Gastrocnemius medialis (tissue), 4 donors: ENCODE results near the gene HIPK4. TPM values are rescaled to one million over a fixed set of nuclear protein-coding genes. Genes with fewer than 3 reads are reported as not detected.
"Not testable (repeated sequence)": the region's sequence is repeated elsewhere in the genome, so short reads cannot be mapped to it uniquely, and the experiment has no call there.

ENCODE experiments used
- ATAC-seq, 2 donors: fragments of 150-250 bp; one replicate each; pipeline ENCODE4 v1.9.1; 2016
- DNase-seq, 2 donors: peaks; one replicate each; pipeline ENCODE4 v3.0.0-alpha.2; 2019
- H3K27ac ChIP-seq, 4 donors: fragments of 200-600 bp; sonication (generic); 1 replicate in 1 of 4; 2 replicates in 3 of 4; pipeline ENCODE4 v1.5.1; 2016 to 2018; ENCODE audit warnings: mild to moderate bottlenecking in 2 of 4, moderate library complexity in 1 of 4
- H3K27me3 ChIP-seq, 3 donors: fragments of 200-600 bp; sonication (generic) in 2 of 3; 1 replicate in 1 of 3; 2 replicates in 2 of 3; pipeline versions ENCODE4 v1.5.1 to v1.6.0; 2016 to 2019; ENCODE audit warnings: mild to moderate bottlenecking in 1 of 3, moderate library complexity in 1 of 3
- H3K36me3 ChIP-seq, 2 donors: fragments of 200-600 bp; sonication (generic) in 1 of 2; one replicate each; pipeline ENCODE4 v1.5.1; 2017 to 2018
- H3K4me1 ChIP-seq, 2 donors: fragments of 200-600 bp; sonication (generic) in 1 of 2; one replicate each; pipeline ENCODE4 v1.5.1; 2016 to 2017; ENCODE audit warnings: mild to moderate bottlenecking in 2 of 2
- H3K4me3 ChIP-seq, 4 donors: fragments of 200-600 bp; sonication (generic) in 3 of 4; 1 replicate in 1 of 4; 2 replicates in 3 of 4; pipeline ENCODE4 v1.5.1; 2016 to 2019; ENCODE audit warnings: mild to moderate bottlenecking in 2 of 4
- H3K9me3 ChIP-seq, 3 donors: fragments of 200-600 bp; sonication (generic) in 2 of 3; 1 replicate in 1 of 3; 2 replicates in 2 of 3; pipeline ENCODE4 v1.5.1; 2016 to 2019
- POLR2A ChIP-seq, 2 donors: fragments of 450-650 bp; IDR thresholded peaks; one replicate each; pipeline ENCODE4 v1.6.1; 2017; ENCODE audit warnings: antibody characterized with exemption in 2 of 2, mild to moderate bottlenecking in 2 of 2, moderate library complexity in 2 of 2
- in situ Hi-C, 4 donors: fragments of 200-750 bp; cut with MboI; loops; one replicate each; pipeline versions ENCODE4 v1.15.0 to v1.8.0; 2017; ENCODE audit warnings: low sequenced_read_pairs in 4 of 4
- intact Hi-C: fragments of 100-400 bp; cut with DNase I; formaldehyde crosslinking; loops from one replicate; pipeline ENCODE4 v1.15.1; 2023; ENCODE audit warnings: low total_unique reads
- total RNA-seq, 4 donors: library from RNA; depleted of rRNA; stranded (reverse); fragments of >200 nt; gene quantifications; one replicate each; pipeline versions ENCODE4 v1.1.0 to v1.2.3, GENCODE V29; 2016
- TF ChIP-seq, protein P1 (sequence below), 5 experiments: fragments of 450-650 bp in 3 of 5; fragments of 200-600 bp in 2 of 5; sonication (generic) in 2 of 5; IDR thresholded peaks in 4 of 5; conservative IDR thresholded peaks in 1 of 5; 1 replicate in 4 of 5; 2 replicates in 1 of 5; pipeline ENCODE4 v1.5.1; 2016 to 2019; ENCODE audit warnings: antibody characterized with exemption in 5 of 5, mild to moderate bottlenecking in 3 of 5, moderate library complexity in 3 of 5

Gene HIPK4, protein sequence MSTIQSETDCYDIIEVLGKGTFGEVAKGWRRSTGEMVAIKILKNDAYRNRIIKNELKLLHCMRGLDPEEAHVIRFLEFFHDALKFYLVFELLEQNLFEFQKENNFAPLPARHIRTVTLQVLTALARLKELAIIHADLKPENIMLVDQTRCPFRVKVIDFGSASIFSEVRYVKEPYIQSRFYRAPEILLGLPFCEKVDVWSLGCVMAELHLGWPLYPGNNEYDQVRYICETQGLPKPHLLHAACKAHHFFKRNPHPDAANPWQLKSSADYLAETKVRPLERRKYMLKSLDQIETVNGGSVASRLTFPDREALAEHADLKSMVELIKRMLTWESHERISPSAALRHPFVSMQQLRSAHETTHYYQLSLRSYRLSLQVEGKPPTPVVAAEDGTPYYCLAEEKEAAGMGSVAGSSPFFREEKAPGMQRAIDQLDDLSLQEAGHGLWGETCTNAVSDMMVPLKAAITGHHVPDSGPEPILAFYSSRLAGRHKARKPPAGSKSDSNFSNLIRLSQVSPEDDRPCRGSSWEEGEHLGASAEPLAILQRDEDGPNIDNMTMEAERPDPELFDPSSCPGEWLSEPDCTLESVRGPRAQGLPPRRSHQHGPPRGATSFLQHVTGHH
- total RNA-seq: under 1 TPM in 2 of 4 donors, not detected in 2; 0.20 to 0.39 TPM

DNA sequence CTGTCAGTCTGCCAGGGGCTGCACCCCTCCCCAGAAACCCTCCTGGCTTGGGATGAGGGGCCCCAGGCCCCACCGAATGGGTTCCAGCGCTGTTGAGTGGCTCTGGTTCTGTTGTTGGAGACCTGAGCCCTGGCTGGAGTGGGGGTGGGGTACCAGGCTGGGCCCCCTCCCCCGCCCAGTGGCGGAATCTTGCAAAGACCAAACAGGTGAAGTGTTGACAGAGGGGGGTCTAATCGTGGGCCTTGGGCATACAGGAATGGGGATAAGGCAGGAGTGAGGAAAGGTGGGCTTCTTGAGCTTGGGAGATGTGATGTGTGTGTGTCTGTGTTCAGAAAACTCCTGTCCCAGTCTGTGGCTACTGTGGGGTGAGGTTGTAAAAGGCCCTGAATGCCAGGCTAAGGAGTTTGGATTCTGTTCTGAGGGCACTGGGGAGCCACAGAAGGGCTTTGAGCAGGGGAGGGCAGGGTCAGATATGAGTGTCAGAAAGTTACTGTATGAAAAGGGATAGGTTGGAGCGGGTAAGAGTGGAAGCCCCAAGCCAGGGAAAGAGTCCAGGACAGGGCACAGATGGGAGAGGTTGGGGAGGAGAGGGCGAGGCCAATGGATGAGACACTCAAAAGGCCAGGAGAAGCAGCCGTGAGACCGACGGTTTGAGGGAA is at the start of gene HIPK4:
Gene HIPK4, minus strand, starts transcription at position 98 of the 659 bp plus-strand sequence. CDS start 279 bp downstream, outside the sequence.
- no peak for DNase-seq
- Histone ChIP-seq H3K4me1 (no peaks in the 10 kb centered on the region), H3K27me3 (no peaks in the 10 kb centered on the region), H3K27ac (no peak within 1 kb of the TSS), H3K36me3 (no peaks in the 10 kb centered on the region), H3K9me3 (no peaks in the 10 kb centered on the region), H3K4me3 (no peak within 1 kb of the TSS)
- in situ Hi-C loops: loop anchor here in 1 of 4 donors (25.0 kb wide), 1 partner anchor 1372 kb away; the partner anchor contains the start of gene CEACAM6
- no peak for ATAC-seq
- TF ChIP-seq, protein P1, sequence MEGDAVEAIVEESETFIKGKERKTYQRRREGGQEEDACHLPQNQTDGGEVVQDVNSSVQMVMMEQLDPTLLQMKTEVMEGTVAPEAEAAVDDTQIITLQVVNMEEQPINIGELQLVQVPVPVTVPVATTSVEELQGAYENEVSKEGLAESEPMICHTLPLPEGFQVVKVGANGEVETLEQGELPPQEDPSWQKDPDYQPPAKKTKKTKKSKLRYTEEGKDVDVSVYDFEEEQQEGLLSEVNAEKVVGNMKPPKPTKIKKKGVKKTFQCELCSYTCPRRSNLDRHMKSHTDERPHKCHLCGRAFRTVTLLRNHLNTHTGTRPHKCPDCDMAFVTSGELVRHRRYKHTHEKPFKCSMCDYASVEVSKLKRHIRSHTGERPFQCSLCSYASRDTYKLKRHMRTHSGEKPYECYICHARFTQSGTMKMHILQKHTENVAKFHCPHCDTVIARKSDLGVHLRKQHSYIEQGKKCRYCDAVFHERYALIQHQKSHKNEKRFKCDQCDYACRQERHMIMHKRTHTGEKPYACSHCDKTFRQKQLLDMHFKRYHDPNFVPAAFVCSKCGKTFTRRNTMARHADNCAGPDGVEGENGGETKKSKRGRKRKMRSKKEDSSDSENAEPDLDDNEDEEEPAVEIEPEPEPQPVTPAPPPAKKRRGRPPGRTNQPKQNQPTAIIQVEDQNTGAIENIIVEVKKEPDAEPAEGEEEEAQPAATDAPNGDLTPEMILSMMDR (IDR thresholded peaks at IDR 0.05 in 4 of 5, conservative IDR thresholded peaks at IDR 0.05 in 1 of 5): no peak
- TF ChIP-seq POLR2A (IDR thresholded peaks at IDR 0.05): no peak
- intact Hi-C loops: no loop called here

DNA sequence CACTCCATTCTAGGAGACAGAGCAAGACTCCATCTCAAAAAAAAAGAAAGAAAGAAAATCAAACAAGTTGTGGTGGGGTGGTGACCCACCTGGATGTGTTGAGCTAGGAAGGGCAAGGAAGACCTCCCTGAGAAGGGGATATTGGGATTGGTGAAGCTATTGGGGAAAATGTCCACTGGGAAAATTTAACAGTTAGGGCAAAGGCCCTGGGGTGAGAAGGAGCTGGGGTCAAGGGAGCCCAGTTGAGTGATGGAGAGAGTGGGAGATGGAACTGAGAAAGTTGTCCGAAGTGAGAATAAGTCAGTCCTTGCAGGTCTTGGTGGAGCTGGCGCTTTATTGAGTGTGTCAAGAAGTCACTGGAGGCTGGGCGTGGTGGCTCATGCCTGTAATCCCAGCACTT is 48.3 kb upstream of the HIPK4 start:
- Histone ChIP-seq H3K4me3 (no peak overlapping the region), H3K27me3 (no peaks in the 10 kb centered on the region), H3K9me3 (no peaks in the 10 kb centered on the region), H3K27ac (no peak overlapping the region), H3K4me1 (peaks cover 15 to 27% of the 10 kb centered on the region in 2 donors), H3K36me3 (peaks cover 0 to 20% of the 10 kb centered on the region in 2 donors)
- no peak for ATAC-seq
- intact Hi-C loops: no loop called here
- TF ChIP-seq, protein P1 (IDR thresholded peaks at IDR 0.05 in 4 of 5, conservative IDR thresholded peaks at IDR 0.05 in 1 of 5): no peak
- TF ChIP-seq POLR2A (IDR thresholded peaks at IDR 0.05): no peak
- in situ Hi-C loops: no loop called here
- no peak for DNase-seq

DNA sequence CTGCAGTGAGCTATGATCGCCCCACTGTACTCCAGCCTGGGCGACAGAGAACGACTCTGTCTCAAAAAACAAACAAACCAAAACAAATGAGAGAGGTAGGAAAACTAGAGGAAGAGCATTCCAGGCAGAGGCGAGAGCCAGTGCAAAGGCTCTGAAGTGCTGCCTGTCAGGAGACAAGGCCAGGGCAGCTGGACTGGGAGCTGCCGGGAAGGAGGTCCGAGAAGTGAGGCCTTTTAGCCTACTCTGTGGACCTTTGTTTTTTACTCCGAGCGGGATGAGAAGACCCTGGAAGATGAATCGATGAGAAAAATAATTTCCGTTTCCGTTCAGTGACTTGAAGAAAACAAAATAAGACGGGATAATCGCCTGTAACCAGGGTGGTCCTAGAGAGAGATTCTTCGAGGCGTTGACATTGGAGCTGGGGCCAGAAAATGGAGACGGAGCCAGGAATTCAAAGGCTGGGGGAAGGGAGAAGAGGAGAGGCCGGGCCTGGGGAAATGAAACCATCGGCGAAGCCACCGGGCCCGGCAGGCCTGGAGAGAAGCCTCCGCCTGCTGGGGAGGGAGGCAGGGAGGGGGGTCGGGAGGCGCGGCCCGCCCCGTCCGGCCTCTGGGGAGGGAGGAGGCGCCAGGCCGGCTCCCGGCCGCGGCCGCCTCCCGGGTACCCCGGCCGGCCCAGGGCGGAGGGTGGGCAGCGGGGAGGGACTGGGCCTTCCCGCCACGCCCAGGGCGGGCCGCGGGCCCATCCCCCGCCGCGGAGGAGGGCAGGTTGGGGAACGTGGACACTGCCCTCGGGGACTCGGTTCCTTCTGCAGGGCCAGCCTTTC is 43.6 kb upstream of the HIPK4 start:
- in situ Hi-C loops (no loop called here), intact Hi-C loops (loop anchor here (1.0 kb wide), 1 partner anchor 10 kb away; no protein-coding TSS in a partner anchor)
- H3K4me3 ChIP-seq: peak overlapping the region; percentile 53 to 63 (median 58)
- H3K4me1 ChIP-seq: peaks cover 7 to 16% of the 10 kb centered on the region in 2 donors
- ATAC-seq (peak; percentile 91), DNase-seq (peak; percentile 78 to 87)
- no peaks in the 10 kb centered on the region for H3K9me3 ChIP-seq
- no peaks in the 10 kb centered on the region for H3K36me3 ChIP-seq
- peak overlapping the region; percentile 90 to 97 (median 92) for H3K27ac ChIP-seq
- TF ChIP-seq POLR2A (IDR thresholded peaks at IDR 0.05): peak; percentile 63 to 70
- TF ChIP-seq, protein P1 (IDR thresholded peaks at IDR 0.05 in 4 of 5, conservative IDR thresholded peaks at IDR 0.05 in 1 of 5): peak in 1 of 5 experiments; percentile 14
- H3K27me3 ChIP-seq: no peaks in the 10 kb centered on the region

DNA sequence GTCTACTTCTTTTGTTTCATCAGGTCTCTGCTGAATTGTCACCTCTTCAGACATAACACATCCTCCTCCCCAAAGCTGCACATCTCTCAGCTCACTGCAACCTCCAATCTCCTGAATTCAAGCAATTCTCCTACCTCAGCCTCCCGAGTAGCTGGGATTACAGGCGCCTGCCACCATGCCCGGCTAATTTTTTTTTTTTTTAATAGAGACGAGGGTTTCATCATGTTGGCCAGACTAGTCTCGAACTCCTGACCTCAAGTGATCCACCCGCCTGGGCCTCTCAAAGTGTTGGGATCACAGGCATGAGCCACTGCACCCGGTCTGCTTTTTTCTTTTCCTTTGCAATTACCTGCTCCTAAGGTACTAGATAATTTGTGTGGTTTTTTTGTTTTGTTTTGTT is 42.8 kb upstream of the HIPK4 start:
- H3K4me3 ChIP-seq: peak overlapping the region; percentile 53 to 63 (median 58)
- in situ Hi-C loops, H3K36me3 ChIP-seq, ATAC-seq, DNase-seq, H3K27me3 ChIP-seq, H3K9me3 ChIP-seq: not testable (repeated sequence)
- peak overlapping the region; percentile 90 to 97 (median 92) for H3K27ac ChIP-seq
- peaks cover 7 to 16% of the 10 kb centered on the region in 2 donors for H3K4me1 ChIP-seq
- intact Hi-C loops: loop anchor here (1.0 kb wide), 1 partner anchor 11 kb away; no protein-coding TSS in a partner anchor
